Adipose tissue (tissue), 3 donors: Measurements from ENCODE around the gene NTM. TPM values are rescaled to one million over a fixed set of nuclear protein-coding genes. Genes with fewer than 3 reads are reported as not detected.

Experiments
- H3K27ac ChIP-seq: one replicate; pipeline ENCODE4 v1.5.1; 2013; ENCODE audit warnings: low read depth, low read length
- WGBS, 3 donors: extraction: QIAGEN DNeasy Blood & Tissue Kit; methylation state at CpG; one replicate each; pipeline ENCODE4 v1.1.7; 2013; 5-methylcytosine and 5-hydroxymethylcytosine counted together
- polyA plus RNA-seq, 3 donors: library from polyadenylated mRNA; stranded (reverse); fragments of 200-250 nt; gene quantifications; one replicate each; pipeline ENCODE4 v1.2.3, GENCODE V29; 2013
- donor health status: healthy with polysubstance abuse.
- donor health status: Bipolar disorder and iron deficiency.
- donor health status: healthy.

The NTM gene
- polyA plus RNA-seq, 3 donors = 0.22 to 2.2 (median 1.6) TPM

GRCh38 chr11:132020001-132020400 lies 649.6 kb downstream of the NTM start:
- no peak overlapping the region for H3K27ac ChIP-seq
- 95 to 100% (median 100%) methylated on average over 1 of the region's 1 CpG for WGBS, 3 donors

- 73 to 85% (median 75%) methylated on average over 5 of the region's 5 CpGs for WGBS, 3 donors
- H3K27ac ChIP-seq = no peak overlapping the region
Measured at GRCh38 chr11:132022285-132022684, 651.9 kb downstream of the NTM start.

DNA sequence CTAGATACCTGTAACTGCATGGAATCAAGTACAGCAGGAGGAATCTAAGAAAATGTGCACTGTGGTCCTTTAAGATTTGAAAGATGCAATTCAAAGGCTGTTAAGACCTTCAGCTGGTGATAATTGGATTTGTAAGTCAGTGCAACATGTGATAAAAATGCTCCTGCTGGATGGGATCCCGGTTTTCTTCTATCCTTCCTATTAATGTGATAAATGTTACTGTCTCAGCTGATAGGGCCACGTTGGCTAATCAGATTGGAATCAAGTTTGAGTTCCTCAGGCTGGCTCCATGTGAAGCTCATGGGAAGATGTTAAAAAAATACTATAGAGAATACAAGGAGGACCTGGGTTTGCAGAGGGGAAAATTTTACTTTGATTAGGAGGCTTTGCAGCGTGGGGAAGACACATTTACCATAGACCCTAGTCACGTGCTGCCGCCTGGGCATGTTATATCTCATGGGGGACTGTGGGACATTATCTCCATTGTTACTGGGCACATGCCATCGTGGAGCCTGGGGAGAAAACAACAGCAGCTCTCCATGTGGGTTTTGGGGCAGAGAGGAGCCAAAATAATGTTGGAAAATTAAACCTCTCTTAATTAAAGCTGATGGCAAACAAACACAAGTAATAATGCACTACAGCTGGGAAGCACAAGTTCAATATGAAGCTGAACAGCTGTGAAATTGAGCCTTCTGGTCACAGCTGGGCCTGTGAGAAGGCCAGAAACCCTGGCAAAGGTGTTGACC lies 652.5 kb downstream of the NTM start:
- no peak overlapping the region for H3K27ac ChIP-seq
- 54 to 56% (median 56%) methylated on average over 6 of the region's 6 CpGs for WGBS, 3 donors

GRCh38 chr11:132024587-132025295 lies 654.3 kb downstream of the NTM start:
- 80 to 89% (median 84%) methylated on average over 8 of the region's 8 CpGs for WGBS, 3 donors
- no peak overlapping the region for H3K27ac ChIP-seq

GRCh38 chr11:132026746-132027145 lies 656.3 kb downstream of the NTM start:
- no peak overlapping the region for H3K27ac ChIP-seq
- 70 to 84% (median 79%) methylated on average over 3 of the region's 3 CpGs for WGBS, 3 donors

GRCh38 chr11:132028380-132029240 lies 658.2 kb downstream of the NTM start:
- 82 to 94% (median 89%) methylated on average over 4 of the region's 4 CpGs for WGBS, 3 donors
- no peak overlapping the region for H3K27ac ChIP-seq

DNA sequence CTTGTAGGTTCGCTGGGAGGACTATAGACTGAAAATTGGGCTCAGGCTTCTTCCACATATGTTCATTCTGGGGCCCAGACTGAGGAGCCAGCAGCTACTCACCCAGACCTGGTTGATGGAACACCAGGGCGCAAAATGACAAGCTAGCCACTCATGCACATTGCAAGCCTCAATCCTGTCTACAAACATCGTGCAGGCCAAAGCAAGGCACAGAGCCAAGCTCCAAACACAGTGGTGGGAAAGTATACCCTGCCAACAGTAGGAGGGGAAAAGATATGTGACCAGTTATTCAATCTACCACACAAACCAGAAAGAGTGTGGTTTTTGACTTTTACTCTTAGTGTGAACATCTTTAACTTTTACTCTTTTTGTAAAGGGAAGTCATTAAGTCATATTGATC lies 660.5 kb downstream of the NTM start:
- 61 to 73% (median 73%) methylated on average over 3 of the region's 3 CpGs for WGBS, 3 donors
- no peak overlapping the region for H3K27ac ChIP-seq

DNA sequence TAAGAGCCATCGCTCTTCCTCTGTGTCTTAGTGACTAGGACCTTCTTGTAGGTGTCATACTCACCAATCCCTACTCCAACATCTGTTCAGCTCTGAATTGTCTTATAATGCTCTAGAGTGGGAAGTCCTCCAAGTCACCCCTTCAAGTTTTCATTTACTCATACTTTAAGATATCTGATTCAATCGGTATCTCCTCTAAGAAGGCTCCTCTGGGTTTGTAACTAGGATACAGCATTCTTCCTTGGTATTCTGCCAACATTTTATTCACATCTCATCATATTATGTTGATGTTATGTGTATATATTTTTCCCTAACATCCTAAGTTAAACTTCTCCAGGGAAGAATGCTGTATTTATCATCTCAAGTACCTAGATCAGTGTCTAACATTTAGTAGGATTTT lies 662.1 kb downstream of the NTM start:
- WGBS, 3 donors = 72 to 78% (median 75%) methylated on average over 2 of the region's 2 CpGs
- H3K27ac ChIP-seq = no peak overlapping the region

DNA sequence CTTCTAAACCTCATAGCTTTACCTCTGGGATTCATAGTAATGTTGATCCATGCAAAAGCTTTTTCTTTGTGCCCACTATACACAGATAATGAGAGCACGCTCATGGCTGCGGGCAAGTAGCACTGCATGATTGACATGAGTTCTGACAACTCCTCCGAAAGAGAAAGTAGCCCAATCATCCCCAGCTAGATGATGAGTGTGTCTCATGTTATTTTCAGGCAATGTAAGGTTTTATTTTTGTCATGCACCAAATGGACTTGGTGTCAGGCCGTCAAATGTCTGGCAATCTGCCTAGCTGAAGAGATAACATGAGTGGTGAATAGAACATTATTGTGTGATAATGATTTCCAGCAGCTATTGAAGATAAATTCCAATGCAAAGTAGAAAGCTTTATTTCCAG lies 662.6 kb downstream of the NTM start:
- 61 to 83% (median 78%) methylated on average over 4 of the region's 4 CpGs for WGBS, 3 donors

GRCh38 chr11:132035228-132035627 lies 664.8 kb downstream of the NTM start:
- 65 to 89% (median 87%) methylated on average over 4 of the region's 4 CpGs for WGBS, 3 donors

More for the DNA sequence above, 662.6 kb downstream of the NTM start:
- H3K27ac ChIP-seq = no peak overlapping the region

DNA sequence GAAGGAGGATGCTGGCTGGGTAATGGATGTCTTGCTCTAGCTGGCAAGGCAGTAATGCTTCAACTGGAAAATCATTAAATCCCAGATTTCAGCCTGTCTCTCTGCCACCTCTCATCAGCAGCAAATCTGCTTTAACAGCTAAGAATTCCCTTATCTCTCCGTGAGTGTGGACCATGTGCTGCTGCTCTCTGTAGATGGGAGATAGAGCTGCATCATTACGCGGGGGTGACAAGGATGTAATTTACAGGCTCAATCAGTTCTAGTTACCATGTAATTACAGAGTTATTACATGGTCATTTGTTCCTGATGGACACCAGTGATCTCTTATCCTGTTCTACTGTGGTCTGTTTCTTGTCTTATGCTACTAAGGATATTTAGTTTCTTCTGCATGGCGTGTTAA lies 665.4 kb downstream of the NTM start:
- no peak overlapping the region for H3K27ac ChIP-seq
- 72 to 86% (median 79%) methylated on average over 4 of the region's 4 CpGs for WGBS, 3 donors

More at GRCh38 chr11:132035228-132035627, 664.8 kb downstream of the NTM start:
- no peak overlapping the region for H3K27ac ChIP-seq

GRCh38 chr11:132036220-132036619 lies 665.8 kb downstream of the NTM start:
- no peak overlapping the region for H3K27ac ChIP-seq
- whole genome bisulfite sequencing, 3 donors = 78 to 91% (median 84%) methylated on average over 2 of the region's 2 CpGs

GRCh38 chr11:132036746-132037466 lies 666.5 kb downstream of the NTM start:
- H3K27ac ChIP-seq = no peak overlapping the region
- 74 to 85% (median 85%) methylated on average over 4 of the region's 4 CpGs for WGBS, 3 donors

- H3K27ac ChIP-seq = no peak overlapping the region
- WGBS, 3 donors = 90 to 93% (median 91%) methylated on average over 3 of the region's 3 CpGs
Measured at GRCh38 chr11:132037467-132037862, 667.0 kb downstream of the NTM start.

- H3K27ac ChIP-seq = no peak overlapping the region
- WGBS, 3 donors = 62 to 82% (median 78%) methylated on average over 4 of the region's 4 CpGs
Measured at GRCh38 chr11:132037956-132038355, 667.5 kb downstream of the NTM start.

GRCh38 chr11:132039521-132039920 lies 669.1 kb downstream of the NTM start:
- no peak overlapping the region for H3K27ac ChIP-seq
- WGBS, 3 donors = 88 to 90% (median 90%) methylated on average over 7 of the region's 7 CpGs

DNA sequence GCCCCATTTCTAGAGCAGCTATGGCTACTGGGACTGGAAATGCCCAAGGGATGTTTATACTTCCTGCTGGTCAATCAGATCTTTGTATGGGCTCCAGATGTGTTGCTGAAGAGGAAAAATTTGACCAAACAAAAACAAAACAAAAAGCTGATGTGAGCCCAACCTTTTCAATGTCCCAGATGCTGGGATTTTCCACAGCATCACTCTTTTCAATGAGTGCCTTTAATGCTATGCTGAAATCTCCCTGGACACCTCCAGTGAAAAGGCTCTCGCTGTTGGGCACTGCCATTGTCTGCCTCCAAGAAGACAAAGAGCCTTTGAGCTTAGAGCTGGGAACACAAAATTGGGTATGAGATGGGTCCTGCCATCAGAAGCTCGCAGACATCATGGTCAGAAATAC lies 671.9 kb downstream of the NTM start:
- 45 to 93% (median 89%) methylated on average over 2 of the region's 2 CpGs for WGBS, 3 donors
- H3K27ac ChIP-seq = no peak overlapping the region

- no peak overlapping the region for H3K27ac ChIP-seq
- 72 to 90% (median 87%) methylated on average over 1 of the region's 1 CpG for WGBS, 3 donors
Measured at GRCh38 chr11:132043714-132044113, 673.3 kb downstream of the NTM start.
